K562 (cell line): ENCODE results near the gene DAG1. TPM values are rescaled to one million over a fixed set of nuclear protein-coding genes. Genes with fewer than 3 reads are reported as not detected.

ENCODE experiments used
- ATAC-seq: fragments of 200-7000 bp; cut with Tn5 transposase; 3 replicates; pipeline ENCODE4 v1.9.1; 2020; ENCODE audit warnings: moderate library complexity
- BruUV-seq: library from RNA; stranded (reverse); fragments of 400-500 nt; replicated peaks from 2 replicates; lab custom pipeline; 2021; lab: Mats Ljungman, UMichigan
- CTCF ChIA-PET: fragments of 300-600 bp; formaldehyde crosslinking; extraction: SDS; loops from one replicate; lab custom pipeline; 2021; ENCODE audit warnings: low intra/inter-chr PET ratio; lab: Yijun Ruan, JAX
- POLR2A ChIA-PET: fragments of 300-600, 350-650 bp; sonication (Branson Sonifier 250); formaldehyde crosslinking; extraction: SDS; loops from one replicate; lab custom pipeline; 2021; ENCODE audit warnings: antibody characterized with exemption, inconsistent platforms; lab: Yijun Ruan, JAX
- DNase-seq, 4 experiments: peaks; one replicate each; pipeline versions ENCODE4 v3.0.0 to v3.0.0-alpha.2; 2011 to 2018; ENCODE audit warnings: low spot score in 3 of 4, mixed read lengths in 3 of 4; ENCODE audit errors: extremely low read depth in 1 of 4
- FAIRE-seq: peaks from 2 replicates; lab custom pipeline; 2011; peaks lifted over from hg19 to GRCh38; lab: Jason Lieb, UNC
- H2AFZ ChIP-seq: 2 replicates; pipeline ENCODE4 v1.6.0; 2011; ENCODE audit warnings: low read depth, low read length, control low read depth, inconsistent platforms
- H3K27ac ChIP-seq: fragments of 200-600 bp; 3 replicates; pipeline ENCODE4 v1.8.0; 2011; ENCODE audit warnings: low read depth, mild to moderate bottlenecking, control low read depth, inconsistent platforms, low read length, moderate library complexity, mixed read lengths; ENCODE audit errors: extremely low read depth
- H3K27me3 ChIP-seq, 2 experiments: fragments of 300-600 bp in 1 of 2; 2 replicates in 1 of 2; 3 replicates in 1 of 2; pipeline versions ENCODE4 v1.6.0 to v1.8.0; 2011; ENCODE audit warnings: inconsistent platforms in 2 of 2, low read length in 2 of 2, mild to moderate bottlenecking in 1 of 2, mixed read lengths in 1 of 2, moderate library complexity in 1 of 2; ENCODE audit not compliant: control insufficient read depth in 2 of 2, insufficient read depth in 2 of 2
- H3K36me3 ChIP-seq: fragments of 300-600 bp; 3 replicates; pipeline ENCODE4 v1.8.0; 2011; ENCODE audit warnings: mild to moderate bottlenecking, low read length, inconsistent platforms; ENCODE audit not compliant: control insufficient read depth, insufficient read depth
- H3K4me1 ChIP-seq, 2 experiments: fragments of 200-600 bp in 1 of 2; replicated peaks in 1 of 2; 2 replicates in 1 of 2; 3 replicates in 1 of 2; pipeline versions ENCODE4 v1.5.1 to v1.8.0; 2011; ENCODE audit warnings: inconsistent platforms in 2 of 2, low read length in 2 of 2, mild to moderate bottlenecking in 1 of 2, mixed read lengths in 1 of 2, moderate library complexity in 1 of 2; ENCODE audit not compliant: control insufficient read depth in 2 of 2, insufficient read depth in 2 of 2
- H3K4me2 ChIP-seq: 2 replicates; pipeline ENCODE4 v1.6.1; 2011; ENCODE audit warnings: low read length, control low read depth, inconsistent platforms, mixed read lengths; ENCODE audit not compliant: insufficient read depth
- H3K4me3 ChIP-seq: fragments of 200-600 bp; sonication (generic), shearing (Covaris generic); 2 replicates; pipeline ENCODE4 v1.5.1; 2016; ENCODE audit warnings: control low read depth, inconsistent platforms
- H3K79me2 ChIP-seq: fragments of 200-600 bp; 3 replicates; pipeline ENCODE4 v1.8.0; 2011; ENCODE audit warnings: low read length, inconsistent platforms; ENCODE audit not compliant: control insufficient read depth, insufficient read depth
- H3K9ac ChIP-seq, 2 experiments: 2 replicates each; pipeline versions ENCODE4 v1.6.0 to v1.6.1; 2011; ENCODE audit warnings: low read depth in 2 of 2, low read length in 2 of 2, control low read depth in 1 of 2, inconsistent platforms in 1 of 2, mild to moderate bottlenecking in 1 of 2, mixed read lengths in 1 of 2; ENCODE audit not compliant: insufficient read depth in 1 of 2
- H3K9me1 ChIP-seq: one replicate; pipeline ENCODE4 v1.6.0; 2011; ENCODE audit warnings: inconsistent platforms, mild to moderate bottlenecking, low read length, moderate library complexity; ENCODE audit not compliant: control insufficient read depth, insufficient read depth
- H3K9me3 ChIP-seq: replicated peaks from 2 replicates; pipeline ENCODE4 v1.5.1; 2011; ENCODE audit warnings: low read depth, low read length, inconsistent platforms; ENCODE audit not compliant: control insufficient read depth, insufficient read depth
- H4K20me1 ChIP-seq: replicated peaks from 2 replicates; pipeline ENCODE4 v1.6.1; 2011; ENCODE audit warnings: low read length, inconsistent platforms, mixed read lengths; ENCODE audit not compliant: control insufficient read depth, insufficient read depth
- ATF3 ChIP-seq, 2 experiments: fragments of 450-650 bp in 1 of 2; sonication (generic) in 1 of 2; formaldehyde crosslinking in 1 of 2; IDR thresholded peaks in 1 of 2; conservative IDR thresholded peaks in 1 of 2; 2 replicates each; pipeline versions ENCODE4 v1.6.1 to v1.8.1; 2016 to 2023; ENCODE audit warnings: mild to moderate bottlenecking in 2 of 2, moderate library complexity in 2 of 2, inconsistent platforms in 1 of 2, missing genetic modification reagents in 1 of 2
- ATF7 ChIP-seq: fragments of 450-650 bp; IDR thresholded peaks from 2 replicates; pipeline ENCODE4 v1.7.1; 2014; ENCODE audit warnings: mild to moderate bottlenecking, moderate library complexity
- BMI1 ChIP-seq: fragments of 150-350 bp; IDR thresholded peaks from 2 replicates; pipeline ENCODE4 v1.6.1; 2014; ENCODE audit warnings: low read length
- CEBPB ChIP-seq: fragments of 450-650 bp; IDR thresholded peaks from 2 replicates; pipeline ENCODE4 v1.6.1; 2016; ENCODE audit warnings: missing genetic modification characterization, missing compliant biosample characterization
- CXXC5 ChIP-seq: fragments of 250-450 bp; sonication (Bioruptor Pico); IDR thresholded peaks from 2 replicates; pipeline ENCODE4 v1.8.0; 2022; ENCODE audit warnings: inconsistent platforms, mild to moderate bottlenecking, moderate library complexity
- DPF2 ChIP-seq: fragments of 450-650 bp; IDR thresholded peaks from 2 replicates; pipeline ENCODE4 v1.6.1; 2016
- EP300 ChIP-seq: IDR thresholded peaks from 2 replicates; pipeline ENCODE4 v1.6.1; 2012; ENCODE audit warnings: low read length, improper control_type of control experiment
- GABPB1 ChIP-seq: sonication (generic); formaldehyde crosslinking; IDR thresholded peaks from 2 replicates; pipeline ENCODE4 v1.8.0; 2022; ENCODE audit warnings: mild to moderate bottlenecking, missing genetic modification reagents
- MEF2A ChIP-seq: IDR thresholded peaks from 2 replicates; pipeline ENCODE4 v1.6.1; 2011; ENCODE audit warnings: low read depth, mild to moderate bottlenecking, low read length, moderate library complexity; ENCODE audit not compliant: control insufficient read depth
- MTA2 ChIP-seq: fragments of 450-650 bp; IDR thresholded peaks from 2 replicates; pipeline ENCODE4 v1.6.1; 2016; ENCODE audit warnings: low read depth
- NONO ChIP-seq, 2 experiments: fragments of 200-400 bp in 1 of 2; fragments of 450-650 bp in 1 of 2; formaldehyde crosslinking in 1 of 2; IDR thresholded peaks; 2 replicates each; pipeline ENCODE4 v1.6.1; 2017; ENCODE audit warnings: low read depth in 2 of 2, mild to moderate bottlenecking in 2 of 2, moderate library complexity in 2 of 2, low read length in 1 of 2
- NR2C1 ChIP-seq, 2 experiments: fragments of 450-650 bp; IDR thresholded peaks; 2 replicates each; pipeline ENCODE4 v1.6.1; 2017; ENCODE audit warnings: mild to moderate bottlenecking in 2 of 2, antibody characterized with exemption in 1 of 2, inconsistent platforms in 1 of 2, missing compliant biosample characterization in 1 of 2, missing genetic modification characterization in 1 of 2
- NR2F6 ChIP-seq: fragments of 450-650 bp; formaldehyde crosslinking; IDR thresholded peaks from 2 replicates; pipeline ENCODE4 v1.4.0; 2020; ENCODE audit warnings: mild to moderate bottlenecking
- POLR2H ChIP-seq: IDR thresholded peaks from 2 replicates; pipeline ENCODE4 v1.6.1; 2016; ENCODE audit warnings: missing genetic modification characterization, low read depth, mild to moderate bottlenecking, control low read depth, missing compliant biosample characterization, moderate library complexity
- PRPF4 ChIP-seq: fragments of 200-400 bp; formaldehyde crosslinking; IDR thresholded peaks from one replicate; pipeline ENCODE4 v1.6.1; 2017; ENCODE audit warnings: low read length, low read depth, mild to moderate bottlenecking; ENCODE audit not compliant: insufficient read depth, poor library complexity, severe bottlenecking
- SMARCC2 ChIP-seq: fragments of 450-650 bp; IDR thresholded peaks from 2 replicates; pipeline ENCODE4 v1.6.1; 2017; ENCODE audit warnings: antibody characterized with exemption, moderate library complexity, mild to moderate bottlenecking, low read depth
- TARDBP ChIP-seq: fragments of 450-650 bp; IDR thresholded peaks from 2 replicates; pipeline ENCODE4 v1.6.1; 2016
- TBP ChIP-seq: optimal IDR thresholded peaks from 2 replicates; pipeline ENCODE3; 2011; ENCODE audit warnings: low read depth, low read length, improper control_type of control experiment
- USF1 ChIP-seq: sonication (generic); formaldehyde crosslinking; IDR thresholded peaks from 2 replicates; pipeline ENCODE4 v1.9.0; 2022; ENCODE audit warnings: mild to moderate bottlenecking, missing genetic modification reagents
- ZNF134 ChIP-seq: fragments of 250-450 bp; sonication (Bioruptor Pico); conservative IDR thresholded peaks from 2 replicates; pipeline ENCODE4 v1.4.0; 2020
- ZNF589 ChIP-seq: fragments of 200-800 bp; sonication (Bioruptor generic); IDR thresholded peaks from 2 replicates; pipeline ENCODE4 v1.6.1; 2016; ENCODE audit warnings: low read depth, missing genetic modification characterization, missing compliant biosample characterization
- WGBS: fragments of 100-300 bp; shearing (Covaris generic); methylation state at CpG from one replicate; pipeline ENCODE4 v1.1.6; 2016; ENCODE audit warnings: low coverage, mixed read lengths; ENCODE audit not compliant: insufficient coverage; ENCODE audit errors: missing lambda C conversion rate; 5-methylcytosine and 5-hydroxymethylcytosine counted together
- in situ Hi-C: fragments of 300-500 bp; cut with MboI; formaldehyde crosslinking; loops from 4 replicates; pipeline ENCODE4 v1.15.0; 2018; ENCODE audit warnings: inconsistent platforms, mixed read lengths
- intact Hi-C: fragments of 100-400 bp; cut with micrococcal nuclease; formaldehyde crosslinking; loops from 2 replicates; pipeline ENCODE4 v1.14.2; 2022
- polyA plus RNA-seq, 8 experiments: library from polyadenylated mRNA; depleted of rRNA in 4 of 8; stranded (reverse) in 5 of 8; unstranded in 3 of 8; fragments of >200 nt; fragmentation: Nextera tagmentation in 2 of 8; fragmentation: Illumina TruSeq in 1 of 8; extraction: Ambion mirVana in 2 of 8; extraction: Trizol in 1 of 8; gene quantifications; 2 replicates each; pipeline versions ENCODE4 v1.2.1 to v1.2.3, GENCODE V29; 2011 to 2014; ENCODE audit warnings: inconsistent platforms in 1 of 8, missing spikeins in 1 of 8
- total RNA-seq, 7 experiments: library from RNA; depleted of rRNA in 6 of 7; stranded (reverse); fragments of >200 nt in 6 of 7; fragmentation: Illumina TruSeq in 2 of 7; extraction: Trizol in 2 of 7; gene quantifications; 2 replicates each; pipeline versions ENCODE4 v1.2.1 to v1.2.3, GENCODE V29; 2011 to 2021; ENCODE audit warnings: low replicate concordance in 1 of 7

DAG1 gene
- total and polyA plus RNA-seq, 9 of the 15 experiments (the other 6 are each of a cell fraction or from before 2014, with no cell fraction given), result 0.29 to 19.6 (median 8.2) TPM

GRCh38 chr3:49500732-49501609 lies 30.9 kb downstream of the DAG1 start:
- peak overlapping the region; percentile 8; the same call in 1 of the 2 replicates for H3K4me3 ChIP-seq
- DNase-seq (peak; percentile 27 to 80 (median 50)), FAIRE-seq (peak; percentile 93), ATAC-seq (peak; percentile 92)
- ChIA-PET CTCF (interaction anchor here (0.6 kb wide), 1 partner anchor 93 kb away, joined by 3 read pairs; no protein-coding TSS in a partner anchor), POLR2A (interaction anchor here (0.7 to 2.5 kb wide), 6 partner anchors 9 to 41 kb away, joined by 3 to 13 read pairs (median 4); no protein-coding TSS in a partner anchor)
- TSS peak; percentile 48 for BruUV-seq
- H3K36me3 ChIP-seq, result 0 out of 3 replicates have a peak, but pooled peaks cover 6% of the 10 kb centered on the region
- no peaks in the 10 kb centered on the region for H3K9me1 ChIP-seq
- intact Hi-C loops (no loop called here), in situ Hi-C loops (no loop called here)
- H3K27ac ChIP-seq, result peak overlapping the region; percentile 98
- H3K79me2 ChIP-seq, result peaks cover 54% of the 10 kb centered on the region
- WGBS, result 15% methylated on average over 8 of the region's 9 CpGs
- peak overlapping the region; percentile 75 for H2AFZ ChIP-seq
- no peaks in the 10 kb centered on the region for H3K27me3 ChIP-seq
- no peaks in the 10 kb centered on the region for H4K20me1 ChIP-seq
- H3K9ac ChIP-seq, result peak overlapping the region; percentile 84 to 85; a peak in 3 of 4 replicates
- peaks cover 9 to 19% of the 10 kb centered on the region in 2 experiments for H3K4me1 ChIP-seq
- no peaks in the 10 kb centered on the region for H3K9me3 ChIP-seq
- H3K4me2 ChIP-seq, result peak overlapping the region; percentile 76
- TF ChIP-seq CEBPB (tag), result peak; percentile 48; the same call in 1 of the 2 replicates
- TF ChIP-seq SMARCC2, result 0 out of 2 replicates have a peak, but pooled peaks have one; percentile 50
- peak; percentile 52 for TF ChIP-seq TBP
- TF ChIP-seq TARDBP, result no peak
- TF ChIP-seq ZNF134 (CRISPR knock-in tag), result no peak
- TF ChIP-seq GABPB1 (CRISPR knock-in tag), result no peak
- no peak for TF ChIP-seq NR2C1 (IDR thresholded peaks at IDR 0.05)
- TF ChIP-seq NR2C1 (tag; IDR thresholded peaks at IDR 0.05), result 0 out of 2 replicates have a peak, but pooled peaks have one; percentile 11
- TF ChIP-seq MTA2, result no peak
- peak; percentile 82 for TF ChIP-seq ATF7
- TF ChIP-seq BMI1, result no peak
- TF ChIP-seq ZNF589 (CRISPR knock-in tag), result no peak
- TF ChIP-seq NONO (IDR thresholded peaks at IDR 0.05; ENCODE audit: low read depth in 2 of 2, low read length in 1 of 2), result no peak
- 0 out of 2 replicates have a peak, but pooled peaks have one; percentile 19 for TF ChIP-seq POLR2H (tag)
- TF ChIP-seq PRPF4, result no peak
- no peak for TF ChIP-seq CXXC5 (CRISPR knock-in tag)
- peak; percentile 42; the same call in 1 of the 2 replicates for TF ChIP-seq MEF2A
- TF ChIP-seq NR2F6 (CRISPR knock-in tag), result no peak
- peak; percentile 37; the same call in 1 of the 2 replicates for TF ChIP-seq USF1
- TF ChIP-seq EP300, result peak; percentile 56
- TF ChIP-seq ATF3 (IDR thresholded peaks at IDR 0.05), result peak; percentile 81
- TF ChIP-seq ATF3 (CRISPR knock-in tag; conservative IDR thresholded peaks at IDR 0.05), result no peak
- TF ChIP-seq DPF2, result peak; percentile 79
